Activated B cell treated with CpG ODN at 0.5 μM for 24 hours (primary cell): ENCODE measurements around the gene DOCK2. TPM values are rescaled to one million over a fixed set of nuclear protein-coding genes. Genes with fewer than 3 reads are reported as not detected.

ENCODE experiments used
- ATAC-seq: fragments of 200-7000 bp; cut with Tn5 transposase; one replicate; pipeline ENCODE4 v1.10.0; 2021; ENCODE audit warnings: low read depth, mild to moderate bottlenecking, moderate library complexity
- CTCF ChIA-PET: fragments of 350-600 bp; sonication (Branson Sonifier 250); formaldehyde crosslinking; loops from one replicate; lab custom pipeline; 2021; ENCODE audit warnings: antibody characterized with exemption; lab: Charles Lee
- POLR2A ChIA-PET: fragments of 350-600 bp; sonication (Branson Sonifier 250); formaldehyde crosslinking; loops from one replicate; lab custom pipeline; 2021; ENCODE audit warnings: antibody characterized with exemption; lab: Charles Lee
- DNase-seq: peaks from one replicate; pipeline ENCODE4 v3.0.0; 2022
- H3K27ac Mint-ChIP-seq: one replicate; pipeline ENCODE4 v1.8.0; 2020; ENCODE audit warnings: mixed read lengths
- H3K27me3 Mint-ChIP-seq: one replicate; pipeline ENCODE4 v1.8.0; 2021; ENCODE audit warnings: mixed read lengths
- H3K36me3 Mint-ChIP-seq: one replicate; pipeline ENCODE4 v1.8.0; 2021; ENCODE audit warnings: low read depth, mixed read lengths
- H3K4me1 Mint-ChIP-seq: one replicate; pipeline ENCODE4 v1.8.0; 2021; ENCODE audit warnings: mixed read lengths
- H3K4me3 Mint-ChIP-seq: one replicate; pipeline ENCODE4 v1.8.0; 2020; ENCODE audit warnings: mild to moderate bottlenecking, mixed read lengths
- H3K9me3 Mint-ChIP-seq: one replicate; pipeline ENCODE4 v1.8.0; 2020; ENCODE audit warnings: mixed read lengths
- intact Hi-C: fragments of 100-400 bp; cut with micrococcal nuclease; formaldehyde crosslinking; loops from one replicate; pipeline ENCODE4 v1.15.1; 2024
- total RNA-seq: library from RNA; stranded (reverse); gene quantifications from 2 replicates; pipeline ENCODE4 v1.2.3, GENCODE V29; 2022
- TF ChIP-seq, protein P1 (sequence below): fragments of 200-600 bp; IDR thresholded peaks from one replicate; pipeline ENCODE4 v1.8.0; 2022; ENCODE audit warnings: antibody characterized with exemption, mild to moderate bottlenecking

The DOCK2 gene
- total RNA-seq, 1 donor from 2014 or later: 344 TPM

DNA sequence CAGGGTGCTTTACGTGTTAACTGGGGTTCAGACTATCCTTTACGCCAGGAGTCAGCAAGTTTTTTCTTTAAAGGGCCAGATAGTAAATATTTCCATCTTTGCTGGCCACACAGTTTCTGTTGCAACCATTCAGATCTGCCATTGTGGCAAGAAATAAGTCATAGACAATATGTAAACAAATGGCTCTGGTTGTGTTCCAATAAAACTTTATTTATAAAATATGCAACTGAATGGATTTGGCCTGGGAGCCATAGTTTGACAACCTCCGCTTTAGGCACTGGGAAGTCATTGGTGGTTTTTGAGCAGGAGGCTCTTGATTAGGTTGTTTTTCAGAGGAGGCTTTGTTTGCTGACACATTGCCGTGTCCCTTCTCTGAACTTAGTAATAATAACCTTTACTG, 252.5 kb downstream of the DOCK2 start:
- H3K9me3 Mint-ChIP-seq: no peaks in the 10 kb centered on the region
- no peak overlapping the region for H3K4me3 Mint-ChIP-seq
- TF ChIP-seq, protein P1, sequence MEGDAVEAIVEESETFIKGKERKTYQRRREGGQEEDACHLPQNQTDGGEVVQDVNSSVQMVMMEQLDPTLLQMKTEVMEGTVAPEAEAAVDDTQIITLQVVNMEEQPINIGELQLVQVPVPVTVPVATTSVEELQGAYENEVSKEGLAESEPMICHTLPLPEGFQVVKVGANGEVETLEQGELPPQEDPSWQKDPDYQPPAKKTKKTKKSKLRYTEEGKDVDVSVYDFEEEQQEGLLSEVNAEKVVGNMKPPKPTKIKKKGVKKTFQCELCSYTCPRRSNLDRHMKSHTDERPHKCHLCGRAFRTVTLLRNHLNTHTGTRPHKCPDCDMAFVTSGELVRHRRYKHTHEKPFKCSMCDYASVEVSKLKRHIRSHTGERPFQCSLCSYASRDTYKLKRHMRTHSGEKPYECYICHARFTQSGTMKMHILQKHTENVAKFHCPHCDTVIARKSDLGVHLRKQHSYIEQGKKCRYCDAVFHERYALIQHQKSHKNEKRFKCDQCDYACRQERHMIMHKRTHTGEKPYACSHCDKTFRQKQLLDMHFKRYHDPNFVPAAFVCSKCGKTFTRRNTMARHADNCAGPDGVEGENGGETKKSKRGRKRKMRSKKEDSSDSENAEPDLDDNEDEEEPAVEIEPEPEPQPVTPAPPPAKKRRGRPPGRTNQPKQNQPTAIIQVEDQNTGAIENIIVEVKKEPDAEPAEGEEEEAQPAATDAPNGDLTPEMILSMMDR: no peak
- ChIA-PET POLR2A (no interaction called here), CTCF (no interaction called here)
- H3K36me3 Mint-ChIP-seq: peaks cover 72% of the 10 kb centered on the region
- intact Hi-C loops: no loop called here
- DNase-seq (no peak), ATAC-seq (no peak)
- H3K27ac Mint-ChIP-seq: no peak overlapping the region
- H3K27me3 Mint-ChIP-seq: no peaks in the 10 kb centered on the region
- peaks cover 21% of the 10 kb centered on the region for H3K4me1 Mint-ChIP-seq

DNA sequence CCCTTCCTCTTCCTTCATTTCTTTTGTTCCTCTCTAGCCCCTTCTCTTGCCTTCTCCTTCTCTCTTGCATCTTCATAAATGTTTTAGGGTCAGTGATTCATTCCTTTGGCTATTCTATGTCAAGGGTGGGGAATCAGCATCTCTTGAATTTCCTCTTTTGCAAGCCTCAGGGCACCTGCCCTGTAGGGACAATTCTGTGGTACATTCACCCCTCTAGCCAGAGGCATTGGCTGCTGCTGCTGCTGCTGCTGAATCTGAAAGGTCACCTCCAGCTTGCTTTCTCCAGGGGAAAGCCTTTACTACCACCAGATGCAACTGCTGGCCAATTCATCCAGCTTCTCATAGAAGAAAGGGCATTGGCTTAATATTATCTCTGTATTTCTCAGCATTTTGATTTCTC, 255.9 kb downstream of the DOCK2 start:
- POLR2A ChIA-PET: no interaction called here

DNA sequence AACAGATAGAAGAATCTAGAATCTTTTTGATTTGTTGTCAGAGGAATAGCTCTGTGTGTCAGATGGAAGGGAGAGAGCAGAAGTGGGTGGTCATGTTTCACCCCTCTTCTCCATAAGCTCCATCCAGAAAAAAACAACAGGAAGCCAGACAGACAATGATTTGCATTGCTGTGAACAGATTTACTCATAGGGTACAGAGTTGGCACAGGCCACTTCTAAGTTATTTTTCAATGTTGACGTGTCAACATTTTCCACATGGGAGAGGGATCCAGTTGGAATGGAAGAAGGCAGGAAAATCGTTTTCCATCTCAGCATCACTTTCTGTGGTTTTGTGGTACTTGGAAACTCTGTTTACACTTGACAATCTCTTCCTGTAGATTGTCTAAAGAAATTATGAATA, 256.5 kb downstream of the DOCK2 start:
- Mint-ChIP-seq H3K27me3 (no peaks in the 10 kb centered on the region), H3K27ac (no peak overlapping the region), H3K4me1 (peaks cover 21% of the 10 kb centered on the region), H3K4me3 (no peak overlapping the region), H3K36me3 (peaks cover 76% of the 10 kb centered on the region), H3K9me3 (no peaks in the 10 kb centered on the region)
- ATAC-seq (no peak), DNase-seq (no peak)
- ChIA-PET POLR2A (no interaction called here), CTCF (no interaction called here)
- intact Hi-C loops: loop anchor here (1.0 kb wide), 1 partner anchor 14 kb away; no protein-coding TSS in a partner anchor
- TF ChIP-seq, protein P1: no peak

More for the DNA sequence above, 255.9 kb downstream of the DOCK2 start:
- no peak overlapping the region for H3K4me3 Mint-ChIP-seq
- no peaks in the 10 kb centered on the region for H3K9me3 Mint-ChIP-seq
- no peak overlapping the region for H3K27ac Mint-ChIP-seq
- no peak for DNase-seq
- ATAC-seq: no peak
- peaks cover 21% of the 10 kb centered on the region for H3K4me1 Mint-ChIP-seq
- TF ChIP-seq, protein P1: no peak
- CTCF ChIA-PET: no interaction called here
- peaks cover 75% of the 10 kb centered on the region for H3K36me3 Mint-ChIP-seq
- intact Hi-C loops: loop anchor here (1.0 kb wide), 1 partner anchor 14 kb away; no protein-coding TSS in a partner anchor
- H3K27me3 Mint-ChIP-seq: no peaks in the 10 kb centered on the region

DNA sequence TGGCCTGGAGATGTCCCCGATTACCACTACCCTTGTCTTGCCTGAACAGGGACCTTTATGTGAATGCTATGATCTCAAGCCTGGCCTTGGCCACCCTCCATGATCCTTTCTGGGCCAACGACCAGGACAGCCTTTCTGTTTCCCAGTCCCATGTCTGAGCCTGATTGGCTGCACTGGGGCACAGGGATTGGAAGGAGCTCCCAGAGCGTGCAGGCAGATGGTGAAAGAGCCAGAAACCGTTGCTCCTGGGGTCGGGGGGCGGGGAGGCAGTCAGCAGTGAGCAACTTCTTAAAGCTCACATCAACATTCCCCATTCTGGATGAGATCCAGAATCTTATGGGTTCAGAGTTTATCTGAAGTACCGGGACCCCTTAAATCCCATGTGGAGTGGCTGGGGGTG, 258.9 kb downstream of the DOCK2 start:
- Mint-ChIP-seq H3K4me3 (no peak overlapping the region), H3K4me1 (peaks cover 18% of the 10 kb centered on the region), H3K27me3 (no peaks in the 10 kb centered on the region), H3K27ac (no peak overlapping the region), H3K36me3 (peaks cover 84% of the 10 kb centered on the region), H3K9me3 (no peaks in the 10 kb centered on the region)
- TF ChIP-seq, protein P1: no peak
- intact Hi-C loops: no loop called here
- DNase-seq: no peak
- ChIA-PET POLR2A (no interaction called here), CTCF (no interaction called here)
- no peak for ATAC-seq

DNA sequence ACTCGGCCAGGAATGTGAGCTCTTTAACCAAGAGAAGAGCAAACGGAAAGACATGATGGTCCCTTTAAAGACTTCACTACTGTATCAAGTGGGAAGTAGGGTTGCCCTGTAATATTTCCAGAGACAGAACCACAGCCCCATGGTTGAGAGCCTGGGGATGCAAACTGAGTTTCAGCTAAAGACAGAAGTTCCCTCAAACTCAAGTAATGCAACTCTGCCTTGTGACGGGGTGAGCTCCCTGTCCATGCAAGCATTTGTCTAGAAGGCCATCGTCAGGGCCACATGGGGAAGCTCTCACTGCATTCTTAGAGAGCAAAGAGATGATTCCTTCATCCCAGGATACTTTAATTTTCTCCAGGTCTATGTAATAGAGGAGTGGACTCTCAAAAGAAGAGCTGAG, 260.4 kb downstream of the DOCK2 start:
- Mint-ChIP-seq H3K27ac (no peak overlapping the region), H3K36me3 (peaks cover 81% of the 10 kb centered on the region), H3K9me3 (no peaks in the 10 kb centered on the region), H3K4me3 (no peak overlapping the region), H3K4me1 (peaks cover 15% of the 10 kb centered on the region), H3K27me3 (no peaks in the 10 kb centered on the region)
- POLR2A ChIA-PET: no interaction called here
- DNase-seq: no peak
- TF ChIP-seq, protein P1: no peak
- no peak for ATAC-seq
- intact Hi-C loops: no loop called here
- CTCF ChIA-PET: no interaction called here
